C1 segment of cervical spinal cord (tissue), 14 donors: Measurements from ENCODE around the gene UBR7.
A peak's percentile ranks its signal among the peaks of the same experiment; 100 is the strongest.
"Not testable (repeated sequence)": the region's sequence is repeated elsewhere in the genome, so short reads cannot be mapped to it uniquely, and the experiment has no call there.

Experiments
- DNase-seq, 14 donors: peaks; one replicate each; lab custom pipeline; 2025; lab: John Stamatoyannopoulos, UW

The UBR7 gene

GRCh38 chr14:93206793-93207467, at the start of gene UBR7, which contains the start of gene GON7:
Gene UBR7 (plus strand): TSS chr14:93207256. CDS start chr14:93207292, 36 bp downstream.
Gene GON7 (minus strand): TSS chr14:93207065. CDS start chr14:93207037, 28 bp downstream.
- peak; percentile 34 to 98 (median 92) for DNase-seq

- not testable (repeated sequence) for DNase-seq
Observed at GRCh38 chr14:93158349-93158748, 48.7 kb upstream of the UBR7 start.

GRCh38 chr14:93159625-93160352, 47.3 kb upstream of the UBR7 start:
- DNase-seq = not testable (repeated sequence)

- DNase-seq = no peak
Observed at GRCh38 chr14:93160353-93160801, 46.7 kb upstream of the UBR7 start.

- DNase-seq = no peak
Observed at GRCh38 chr14:93161411-93161940, 45.6 kb upstream of the UBR7 start.

- DNase-seq = no peak
Observed at GRCh38 chr14:93163564-93163963, 43.5 kb upstream of the UBR7 start.

GRCh38 chr14:93165271-93166265, 41.5 kb upstream of the UBR7 start:
- not testable (repeated sequence) for DNase-seq

GRCh38 chr14:93168610-93169009, 38.4 kb upstream of the UBR7 start:
- DNase-seq = not testable (repeated sequence)

- DNase-seq = not testable (repeated sequence)
Observed at GRCh38 chr14:93169619-93170018, 37.4 kb upstream of the UBR7 start.

GRCh38 chr14:93170141-93170540, 36.9 kb upstream of the UBR7 start:
- not testable (repeated sequence) for DNase-seq

GRCh38 chr14:93171376-93171775, 35.7 kb upstream of the UBR7 start:
- DNase-seq = no peak

- DNase-seq = no peak
Observed at GRCh38 chr14:93173943-93174395, 33.1 kb upstream of the UBR7 start.

- DNase-seq = not testable (repeated sequence)
Observed at GRCh38 chr14:93174731-93175130, 32.3 kb upstream of the UBR7 start.

- DNase-seq = no peak
Observed at GRCh38 chr14:93175492-93175891, 31.6 kb upstream of the UBR7 start.

GRCh38 chr14:93183596-93184317, 23.3 kb upstream of the UBR7 start:
- peak in 1 of 14 donors; percentile 30 for DNase-seq

- DNase-seq = peak; percentile 45 to 92 (median 88)
Observed at GRCh38 chr14:93184391-93185348, 22.4 kb upstream of the UBR7 start, which contains the start of the genes LYSET and MOAP1. Gene LYSET (plus strand): TSS chr14:93185317. CDS start chr14:93185406, 89 bp downstream. Gene MOAP1 (minus strand): TSS chr14:93184897. CDS start chr14:93184242, 655 bp downstream.

GRCh38 chr14:93185349-93185720, 21.7 kb upstream of the UBR7 start:
- DNase-seq = no peak

GRCh38 chr14:93186466-93186865, 20.6 kb upstream of the UBR7 start:
- DNase-seq = no peak

GRCh38 chr14:93186956-93187355, 20.1 kb upstream of the UBR7 start:
- DNase-seq = no peak
